HepG2 (cell line): ENCODE data around the gene MAP2K5. TPM values are rescaled to one million over a fixed set of nuclear protein-coding genes. Genes with fewer than 3 reads are reported as not detected.

Experiments used
- ATAC-seq: fragments of 200-7000 bp; cut with Tn5 transposase; 3 replicates; pipeline ENCODE4 v1.9.1; 2020; ENCODE audit warnings: mild to moderate bottlenecking, moderate library complexity
- BruUV-seq: library from RNA; stranded (reverse); fragments of 400-500 nt; replicated peaks from 2 replicates; lab custom pipeline; 2021; lab: Mats Ljungman, UMichigan
- CTCF ChIA-PET: fragments of 300-600 bp; formaldehyde crosslinking; extraction: SDS; loops from one replicate; lab custom pipeline; 2021; ENCODE audit warnings: low total read pairs, inconsistent platforms, low intra/inter-chr PET ratio; lab: Yijun Ruan, JAX
- POLR2A ChIA-PET: fragments of 350-600 bp; sonication (Branson Sonifier 250); formaldehyde crosslinking; loops from one replicate; lab custom pipeline; 2020; ENCODE audit warnings: antibody characterized with exemption, inconsistent platforms; lab: Yijun Ruan, JAX
- DNase-seq: peaks from one replicate; pipeline ENCODE4 v3.0.0-alpha.2; 2015; ENCODE audit warnings: low spot score
- FAIRE-seq: peaks from 3 replicates; lab custom pipeline; 2011; peaks lifted over from hg19 to GRCh38; lab: Jason Lieb, UNC
- H2AFZ ChIP-seq: one replicate; pipeline ENCODE4 v1.6.1; 2011; ENCODE audit warnings: low read length, inconsistent platforms
- H3K27ac ChIP-seq: fragments of 300-600 bp; 3 replicates; pipeline ENCODE4 v1.8.0; 2011; ENCODE audit warnings: mixed run types, mild to moderate bottlenecking, mixed read lengths, low read length, inconsistent platforms; ENCODE audit not compliant: insufficient read depth; ENCODE audit errors: extremely low read length
- H3K27me3 ChIP-seq, 2 experiments: fragments of 200-600 bp in 1 of 2; 2 replicates in 1 of 2; 3 replicates in 1 of 2; pipeline versions ENCODE4 v1.6.0 to v1.8.0; 2011; ENCODE audit warnings: low read length in 2 of 2, mild to moderate bottlenecking in 2 of 2, moderate library complexity in 2 of 2, inconsistent platforms in 1 of 2; ENCODE audit not compliant: insufficient read depth in 2 of 2, control insufficient read depth in 1 of 2
- H3K36me3 ChIP-seq, 2 experiments: fragments of 200-600 bp in 1 of 2; replicated peaks in 1 of 2; 2 replicates in 1 of 2; 3 replicates in 1 of 2; pipeline versions ENCODE4 v1.5.1 to v1.8.0; 2011; ENCODE audit warnings: low read length in 2 of 2, inconsistent platforms in 1 of 2; ENCODE audit not compliant: insufficient read depth in 2 of 2, control insufficient read depth in 1 of 2
- H3K4me1 ChIP-seq: 2 replicates; pipeline ENCODE4 v1.5.1; 2012; ENCODE audit warnings: low read length, inconsistent platforms; ENCODE audit not compliant: insufficient read depth
- H3K4me2 ChIP-seq: 2 replicates; pipeline ENCODE4 v1.6.0; 2011; ENCODE audit warnings: low read depth, low read length, inconsistent platforms
- H3K4me3 ChIP-seq, 3 experiments: fragments of 200-600 bp in 1 of 3; sonication (generic), shearing (Covaris generic) in 1 of 3; replicated peaks in 1 of 3; 2 replicates each; pipeline ENCODE4 v1.5.1; 2011 to 2016; ENCODE audit warnings: low read length in 3 of 3, inconsistent platforms in 2 of 3, low read depth in 2 of 3, mild to moderate bottlenecking in 2 of 3, control low read depth in 1 of 3, mixed read lengths in 1 of 3; ENCODE audit not compliant: insufficient read depth in 1 of 3
- H3K79me2 ChIP-seq: one replicate; pipeline ENCODE4 v1.6.1; 2011; ENCODE audit warnings: low read length, inconsistent platforms; ENCODE audit not compliant: insufficient read depth
- H3K9ac ChIP-seq: 2 replicates; pipeline ENCODE4 v1.6.0; 2011; ENCODE audit warnings: mild to moderate bottlenecking, low read depth, low read length, inconsistent platforms; ENCODE audit not compliant: insufficient read depth
- H3K9me3 ChIP-seq: 2 replicates; pipeline ENCODE4 v1.5.1; 2012; ENCODE audit warnings: mild to moderate bottlenecking, low read length
- H4K20me1 ChIP-seq: 2 replicates; pipeline ENCODE4 v1.6.0; 2011; ENCODE audit warnings: inconsistent platforms, mild to moderate bottlenecking, low read length, moderate library complexity; ENCODE audit not compliant: insufficient read depth
- JUN ChIP-seq: sonication (generic); formaldehyde crosslinking; IDR thresholded peaks from 2 replicates; pipeline ENCODE4 v1.4.0; 2020; ENCODE audit warnings: mild to moderate bottlenecking, missing genetic modification reagents
- TGIF2 ChIP-seq: IDR thresholded peaks from 2 replicates; pipeline ENCODE4 v1.6.1; 2016; ENCODE audit warnings: control low read depth, missing compliant biosample characterization
- ZKSCAN1 ChIP-seq: fragments of 150-350 bp; IDR thresholded peaks from 2 replicates; pipeline ENCODE4 v1.6.1; 2014; ENCODE audit warnings: low read length
- ZNF136 ChIP-seq: sonication (generic); formaldehyde crosslinking; IDR thresholded peaks from 2 replicates; pipeline ENCODE4 v1.8.1; 2022; ENCODE audit warnings: low read depth, mild to moderate bottlenecking, moderate library complexity, missing genetic modification reagents
- ZNF343 ChIP-seq: sonication (generic); formaldehyde crosslinking; IDR thresholded peaks from 2 replicates; pipeline ENCODE4 v1.4.0; 2020; ENCODE audit warnings: mild to moderate bottlenecking, missing genetic modification reagents
- ZNF350 ChIP-seq: sonication (generic); formaldehyde crosslinking; IDR thresholded peaks from 2 replicates; pipeline ENCODE4 v1.4.0; 2020; ENCODE audit warnings: mild to moderate bottlenecking, low read depth, missing genetic modification reagents, borderline replicate concordance
- ZNF496 ChIP-seq: sonication (generic); formaldehyde crosslinking; IDR thresholded peaks from 2 replicates; pipeline ENCODE4 v1.8.1; 2023; ENCODE audit warnings: mild to moderate bottlenecking, moderate library complexity, missing genetic modification reagents; ENCODE audit not compliant: insufficient replicate concordance
- ZNF614 ChIP-seq: IDR thresholded peaks from 2 replicates; pipeline ENCODE4 v1.6.1; 2018; ENCODE audit warnings: missing biosample characterization, missing genetic modification reagents, inconsistent platforms, borderline replicate concordance
- ZNF629 ChIP-seq: sonication (generic); formaldehyde crosslinking; conservative IDR thresholded peaks from 2 replicates; pipeline ENCODE4 v1.5.0; 2020; ENCODE audit warnings: missing genetic modification reagents
- WGBS: methylation state at CpG from one replicate; pipeline ENCODE4 v1.1.6; 2017; ENCODE audit warnings: low lambda C conversion rate; 5-methylcytosine and 5-hydroxymethylcytosine counted together
- in situ Hi-C: cut with HindIII; loops from 2 replicates; pipeline ENCODE4 v1.10.0; 2017; ENCODE audit warnings: low pct_unique_long_range_greater_than_20kb; ENCODE audit not compliant: extremely low pct_ligation_motif_present
- intact Hi-C: fragments of 100-400 bp; cut with micrococcal nuclease; formaldehyde crosslinking; loops from one replicate; pipeline ENCODE4 v1.10.0; 2022; ENCODE audit not compliant: unreplicated experiment
- polyA plus RNA-seq, 8 experiments: library from polyadenylated mRNA; depleted of rRNA in 3 of 8; stranded (reverse) in 7 of 8; unstranded in 1 of 8; fragments of >200 nt; fragmentation: Illumina TruSeq in 4 of 8; extraction: Trizol in 4 of 8; gene quantifications; 2 replicates each; pipeline versions ENCODE4 v1.2.1 to v1.2.3, GENCODE V29; 2011 to 2016; ENCODE audit warnings: low read depth in 4 of 8, missing spikeins in 1 of 8, mixed read lengths in 1 of 8; ENCODE audit not compliant: insufficient read depth in 1 of 8
- total RNA-seq, 5 experiments: library from RNA; depleted of rRNA; stranded (reverse); fragments of >200 nt; fragmentation: Illumina TruSeq; extraction: Trizol; gene quantifications; 2 replicates each; pipeline ENCODE4 v1.2.3, GENCODE V29; 2016; ENCODE audit warnings: low read depth in 1 of 5
- TF ChIP-seq, protein P1 (sequence below): IDR thresholded peaks from 2 replicates; pipeline ENCODE4 v1.6.1; 2016; ENCODE audit warnings: mild to moderate bottlenecking
- TF ChIP-seq, protein P2 (sequence below): IDR thresholded peaks from 2 replicates; pipeline ENCODE4 v1.6.1; 2016; ENCODE audit warnings: low read depth
- TF ChIP-seq, protein P3 (sequence below): IDR thresholded peaks from 2 replicates; pipeline ENCODE4 v1.6.1; 2016
- TF ChIP-seq, protein P4 (sequence below), 2 experiments: fragments of 450-650 bp in 1 of 2; sonication (generic) in 1 of 2; formaldehyde crosslinking; IDR thresholded peaks; 2 replicates each; pipeline versions ENCODE4 v1.5.0 to v1.8.0; 2020 to 2022; ENCODE audit warnings: mild to moderate bottlenecking in 1 of 2, missing genetic modification reagents in 1 of 2
- TF ChIP-seq, protein P5 (sequence below): sonication (generic); formaldehyde crosslinking; IDR thresholded peaks from 2 replicates; pipeline ENCODE4 v1.4.0; 2020; ENCODE audit warnings: mild to moderate bottlenecking, missing genetic modification reagents
- TF ChIP-seq, protein P6 (sequence below): sonication (generic); formaldehyde crosslinking; IDR thresholded peaks from 2 replicates; pipeline ENCODE4 v1.4.0; 2020; ENCODE audit warnings: mild to moderate bottlenecking, missing genetic modification reagents

Gene MAP2K5
- total and polyA plus RNA-seq, 2 of the 13 experiments (the other 11 are each of a cell fraction or from before 2014, with no cell fraction given): 4.0 to 4.3 TPM

DNA sequence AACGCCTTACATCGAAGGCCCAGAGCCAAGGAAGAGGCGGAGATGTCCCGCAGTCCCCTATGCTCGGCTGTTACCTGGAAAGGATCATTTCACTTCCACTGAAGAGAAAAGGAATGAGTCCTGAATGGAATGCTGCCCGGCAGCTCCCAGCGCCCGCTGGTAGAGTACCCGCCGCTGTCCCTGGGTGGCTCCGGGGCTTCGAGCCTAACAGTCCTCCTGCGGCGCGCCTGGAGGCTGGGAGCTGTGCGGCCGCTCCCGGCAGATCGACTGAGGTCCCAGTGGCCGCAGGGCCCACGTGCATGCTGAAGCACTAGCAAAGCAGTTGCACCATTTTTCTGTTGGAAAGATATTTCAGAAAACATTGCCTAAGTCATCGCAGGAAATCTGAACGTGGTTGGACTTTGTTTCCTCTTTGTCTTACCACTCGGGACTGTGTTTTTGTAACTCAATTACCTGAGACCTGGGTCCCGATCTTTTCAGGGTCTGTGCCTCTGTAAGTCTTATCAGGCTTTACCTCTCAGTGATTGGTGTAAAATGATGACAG lies 296.4 kb downstream of the MAP2K5 start (continued):
- TF ChIP-seq, protein P1, sequence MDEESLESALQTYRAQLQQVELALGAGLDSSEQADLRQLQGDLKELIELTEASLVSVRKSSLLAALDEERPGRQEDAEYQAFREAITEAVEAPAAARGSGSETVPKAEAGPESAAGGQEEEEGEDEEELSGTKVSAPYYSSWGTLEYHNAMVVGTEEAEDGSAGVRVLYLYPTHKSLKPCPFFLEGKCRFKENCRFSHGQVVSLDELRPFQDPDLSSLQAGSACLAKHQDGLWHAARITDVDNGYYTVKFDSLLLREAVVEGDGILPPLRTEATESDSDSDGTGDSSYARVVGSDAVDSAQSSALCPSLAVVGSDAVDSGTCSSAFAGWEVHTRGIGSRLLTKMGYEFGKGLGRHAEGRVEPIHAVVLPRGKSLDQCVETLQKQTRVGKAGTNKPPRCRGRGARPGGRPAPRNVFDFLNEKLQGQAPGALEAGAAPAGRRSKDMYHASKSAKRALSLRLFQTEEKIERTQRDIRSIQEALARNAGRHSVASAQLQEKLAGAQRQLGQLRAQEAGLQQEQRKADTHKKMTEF: peak; percentile 47; the same call in 1 of the 2 replicates

DNA sequence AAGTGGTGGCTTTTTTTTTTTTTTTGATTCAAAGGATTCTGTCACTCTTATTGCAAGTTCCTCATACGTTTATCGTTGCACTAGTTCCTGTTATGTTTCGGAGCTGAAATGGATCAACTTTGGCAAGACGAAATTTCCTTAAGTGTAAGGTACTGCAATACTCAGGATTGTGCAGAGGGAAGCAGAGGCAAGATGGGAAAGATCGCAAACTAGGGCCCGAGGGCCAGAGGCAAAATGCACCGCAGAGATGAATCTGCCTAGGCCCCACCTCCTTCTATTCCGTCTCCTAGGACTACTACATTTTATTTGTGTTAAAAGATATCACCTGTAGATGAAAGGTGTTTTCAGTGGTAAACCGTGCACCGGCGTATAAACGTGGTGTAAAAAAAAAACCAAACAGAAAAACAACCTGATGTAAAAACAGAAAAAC lies 297.0 kb downstream of the MAP2K5 start:
- CTCF ChIA-PET: no interaction called here
- TF ChIP-seq ZKSCAN1 (no peak), ZNF136 (CRISPR knock-in tag) (no peak), TGIF2 (CRISPR knock-in tag) (0 out of 2 replicates have a peak, but pooled peaks have one; percentile 30), ZNF629 (0 out of 2 replicates have a peak, but pooled peaks have one; percentile 1), ZNF614 (peak; percentile 39; the same call in 1 of the 2 replicates), JUN (no peak), ZNF350 (CRISPR knock-in tag) (no peak), ZNF343 (CRISPR knock-in tag) (0 out of 2 replicates have a peak, but pooled peaks have one; percentile 9), ZNF496 (CRISPR knock-in tag) (no peak)
- TF ChIP-seq, protein P2, sequence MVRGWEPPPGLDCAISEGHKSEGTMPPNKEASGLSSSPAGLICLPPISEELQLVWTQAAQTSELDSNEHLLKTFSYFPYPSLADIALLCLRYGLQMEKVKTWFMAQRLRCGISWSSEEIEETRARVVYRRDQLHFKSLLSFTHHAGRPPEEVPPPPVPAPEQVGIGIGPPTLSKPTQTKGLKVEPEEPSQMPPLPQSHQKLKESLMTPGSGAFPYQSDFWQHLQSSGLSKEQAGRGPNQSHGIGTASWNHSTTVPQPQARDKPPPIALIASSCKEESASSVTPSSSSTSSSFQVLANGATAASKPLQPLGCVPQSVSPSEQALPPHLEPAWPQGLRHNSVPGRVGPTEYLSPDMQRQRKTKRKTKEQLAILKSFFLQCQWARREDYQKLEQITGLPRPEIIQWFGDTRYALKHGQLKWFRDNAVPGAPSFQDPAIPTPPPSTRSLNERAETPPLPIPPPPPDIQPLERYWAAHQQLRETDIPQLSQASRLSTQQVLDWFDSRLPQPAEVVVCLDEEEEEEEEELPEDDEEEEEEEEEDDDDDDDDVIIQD (CRISPR knock-in tag): peak; percentile 2; the same call in 1 of the 2 replicates
- TF ChIP-seq, protein P3, sequence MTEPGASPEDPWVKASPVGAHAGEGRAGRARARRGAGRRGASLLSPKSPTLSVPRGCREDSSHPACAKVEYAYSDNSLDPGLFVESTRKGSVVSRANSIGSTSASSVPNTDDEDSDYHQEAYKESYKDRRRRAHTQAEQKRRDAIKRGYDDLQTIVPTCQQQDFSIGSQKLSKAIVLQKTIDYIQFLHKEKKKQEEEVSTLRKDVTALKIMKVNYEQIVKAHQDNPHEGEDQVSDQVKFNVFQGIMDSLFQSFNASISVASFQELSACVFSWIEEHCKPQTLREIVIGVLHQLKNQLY (CRISPR knock-in tag): no peak
- TF ChIP-seq, protein P4, sequence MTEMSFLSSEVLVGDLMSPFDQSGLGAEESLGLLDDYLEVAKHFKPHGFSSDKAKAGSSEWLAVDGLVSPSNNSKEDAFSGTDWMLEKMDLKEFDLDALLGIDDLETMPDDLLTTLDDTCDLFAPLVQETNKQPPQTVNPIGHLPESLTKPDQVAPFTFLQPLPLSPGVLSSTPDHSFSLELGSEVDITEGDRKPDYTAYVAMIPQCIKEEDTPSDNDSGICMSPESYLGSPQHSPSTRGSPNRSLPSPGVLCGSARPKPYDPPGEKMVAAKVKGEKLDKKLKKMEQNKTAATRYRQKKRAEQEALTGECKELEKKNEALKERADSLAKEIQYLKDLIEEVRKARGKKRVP (CRISPR knock-in tag; IDR thresholded peaks at IDR 0.05): 0 out of 4 replicates have a peak, but pooled peaks of 1 of the 2 experiments have one; percentile 27
- TF ChIP-seq, protein P5, sequence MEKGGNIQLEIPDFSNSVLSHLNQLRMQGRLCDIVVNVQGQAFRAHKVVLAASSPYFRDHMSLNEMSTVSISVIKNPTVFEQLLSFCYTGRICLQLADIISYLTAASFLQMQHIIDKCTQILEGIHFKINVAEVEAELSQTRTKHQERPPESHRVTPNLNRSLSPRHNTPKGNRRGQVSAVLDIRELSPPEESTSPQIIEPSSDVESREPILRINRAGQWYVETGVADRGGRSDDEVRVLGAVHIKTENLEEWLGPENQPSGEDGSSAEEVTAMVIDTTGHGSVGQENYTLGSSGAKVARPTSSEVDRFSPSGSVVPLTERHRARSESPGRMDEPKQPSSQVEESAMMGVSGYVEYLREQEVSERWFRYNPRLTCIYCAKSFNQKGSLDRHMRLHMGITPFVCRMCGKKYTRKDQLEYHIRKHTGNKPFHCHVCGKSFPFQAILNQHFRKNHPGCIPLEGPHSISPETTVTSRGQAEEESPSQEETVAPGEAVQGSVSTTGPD (CRISPR knock-in tag): no peak
- TF ChIP-seq, protein P6, sequence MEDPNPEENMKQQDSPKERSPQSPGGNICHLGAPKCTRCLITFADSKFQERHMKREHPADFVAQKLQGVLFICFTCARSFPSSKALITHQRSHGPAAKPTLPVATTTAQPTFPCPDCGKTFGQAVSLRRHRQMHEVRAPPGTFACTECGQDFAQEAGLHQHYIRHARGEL (CRISPR knock-in tag): no peak

More for the DNA sequence above, 297.0 kb downstream of the MAP2K5 start:
- no peaks in the 10 kb centered on the region for H3K79me2 ChIP-seq
- H3K36me3 ChIP-seq: no peaks in the 10 kb centered on the region
- in situ Hi-C loops: loop anchor here (5.0 to 10.0 kb wide), 2 partner anchors 382 to 895 kb away; no protein-coding TSS in a partner anchor
- peak overlapping the region; percentile 97 for H3K4me2 ChIP-seq
- H3K27me3 ChIP-seq: peaks cover 0 to 21% of the 10 kb centered on the region in 2 experiments; a peak in 4 of 5 replicates
- intact Hi-C loops: loop anchor here (5.0 kb wide), 2 partner anchors 297 to 532 kb away; partner anchors contain the start of gene MAP2K5
- H3K9ac ChIP-seq: peak overlapping the region; percentile 94
- no peaks in the 10 kb centered on the region for H4K20me1 ChIP-seq
- no peaks in the 10 kb centered on the region for H3K9me3 ChIP-seq
- peak overlapping the region; percentile 59 to 98 (median 93) for H3K4me3 ChIP-seq
- 2% methylated on average over 12 of the region's 12 CpGs for WGBS
- BruUV-seq: TSS peak; percentile 63
- DNase-seq (peak; percentile 40), ATAC-seq (no peak), FAIRE-seq (peak; percentile 48)
- peak overlapping the region; percentile 87 for H2AFZ ChIP-seq
- peaks cover 81% of the 10 kb centered on the region for H3K4me1 ChIP-seq
- POLR2A ChIA-PET: interaction anchor here (0.5 to 1.1 kb wide), 2 partner anchors 12 to 226 kb away, joined by 3 read pairs; no protein-coding TSS in a partner anchor
- peak overlapping the region; percentile 86 for H3K27ac ChIP-seq
